ENCODE data around the gene LIG3.
A peak's percentile ranks its signal among the peaks of the same experiment; 100 is the strongest.
"Not testable (repeated sequence)": the region's sequence is repeated elsewhere in the genome, so short reads cannot be mapped to it uniquely, and the experiment has no call there.

Gene LIG3

GRCh38 chr17:35041390-35041789, 61.1 kb downstream of the LIG3 start:
- DNase-seq (ENCODE audit: low spot score) = no peak

- DNase-seq (ENCODE audit: low spot score) = no peak
These were observed 63.9 kb downstream of the LIG3 start for GRCh38 chr17:35044181-35044580.

DNA sequence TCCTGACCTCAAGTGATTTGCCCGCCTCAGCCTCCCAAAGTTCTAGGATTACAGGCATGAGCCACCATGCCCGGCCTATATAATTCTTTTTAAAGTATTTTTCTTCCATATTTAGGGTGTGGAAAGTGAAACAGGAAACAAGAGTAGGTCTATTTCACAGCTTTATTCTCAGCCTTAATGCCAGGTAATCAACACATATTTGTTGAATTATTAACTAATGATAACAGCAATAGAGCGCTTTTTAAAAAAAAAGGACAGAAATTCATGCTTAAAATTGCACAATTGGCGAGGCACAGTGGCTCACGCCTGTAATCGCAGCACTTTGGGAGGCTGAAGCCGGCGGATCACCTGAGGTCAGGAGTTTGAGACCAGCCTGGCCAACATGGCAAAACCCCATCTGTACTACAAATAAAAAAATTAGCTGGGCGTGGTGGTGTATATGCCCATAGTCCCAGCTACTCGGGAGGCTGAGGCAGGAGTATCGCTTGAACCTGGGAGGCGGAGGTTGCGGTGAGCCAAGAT, 65.2 kb downstream of the LIG3 start:
- not testable (repeated sequence) for DNase-seq (ENCODE audit: low spot score)

- DNase-seq (ENCODE audit: low spot score) = no peak
These were observed 65.9 kb downstream of the LIG3 start for GRCh38 chr17:35046245-35046644.

DNA sequence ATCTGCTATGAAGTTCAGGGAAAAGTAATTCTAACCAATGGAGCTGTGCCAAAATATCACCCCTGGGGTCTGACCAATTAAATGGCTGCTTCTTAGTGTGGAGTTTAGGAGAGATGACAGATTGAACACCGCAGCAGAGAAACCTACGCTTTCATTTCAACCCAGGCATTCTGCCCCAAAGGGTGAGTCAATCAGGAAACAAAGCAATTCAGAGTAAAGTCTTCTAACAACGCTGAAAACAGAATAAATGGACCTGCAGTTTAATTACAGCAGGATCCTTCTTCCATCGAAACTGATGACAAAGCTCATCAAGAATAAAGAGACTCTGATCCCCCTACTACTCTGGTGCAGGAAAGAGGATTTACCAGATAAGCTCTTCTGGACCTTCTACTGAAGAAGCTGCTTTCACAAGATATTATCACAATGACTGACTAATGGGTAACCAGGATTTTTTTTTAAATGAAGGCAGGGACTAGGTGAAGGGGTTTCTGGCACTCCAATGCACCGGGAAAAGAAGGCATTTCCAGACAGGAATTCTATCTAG, 66.5 kb downstream of the LIG3 start:
- DNase-seq (ENCODE audit: low spot score) = no peak

- DNase-seq (ENCODE audit: low spot score) = no peak
These were observed 68.5 kb downstream of the LIG3 start for GRCh38 chr17:35048685-35049379.

DNA sequence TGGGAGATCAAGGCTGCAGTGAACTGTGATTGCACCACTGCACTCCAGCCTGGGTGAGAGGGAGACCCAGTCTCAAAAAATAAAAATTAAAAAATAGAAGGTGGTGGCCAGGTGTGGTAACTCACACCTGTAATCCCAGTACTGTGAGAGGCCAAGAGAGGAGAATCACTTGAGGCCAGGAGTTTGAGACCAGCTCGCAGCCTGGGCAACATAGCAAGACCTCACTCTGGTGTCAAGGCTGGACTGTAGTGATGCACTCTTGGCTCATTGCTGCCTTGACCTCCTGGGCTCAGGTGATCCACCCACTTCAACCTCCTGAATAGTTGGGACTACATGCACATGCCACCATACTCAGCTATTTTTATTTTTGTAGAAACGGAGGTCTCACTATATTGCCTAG, 69.9 kb downstream of the LIG3 start:
- no peak for DNase-seq (ENCODE audit: low spot score)

DNA sequence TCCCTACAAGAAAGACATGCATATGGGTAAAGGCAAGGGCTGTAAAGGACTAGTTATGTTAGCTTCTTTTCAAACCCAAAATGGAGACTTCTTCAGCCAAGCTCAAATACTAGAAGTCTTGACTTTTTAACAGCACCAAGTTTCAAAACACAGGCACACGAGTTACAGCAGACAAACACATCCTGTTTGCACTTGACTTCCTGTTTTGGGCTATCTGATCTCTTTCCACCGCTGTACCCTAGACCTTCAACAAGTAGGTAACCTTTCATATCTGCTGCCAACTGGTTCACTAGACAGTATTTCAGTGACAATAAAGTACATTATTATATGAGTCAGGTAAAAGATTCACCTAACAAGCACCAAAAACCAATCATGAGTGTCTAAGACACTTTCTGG, 70.9 kb downstream of the LIG3 start:
- peak; percentile 26 for DNase-seq (ENCODE audit: low spot score)

GRCh38 chr17:35051579-35052240, 71.4 kb downstream of the LIG3 start:
- peak; percentile 22 for DNase-seq (ENCODE audit: low spot score)

DNA sequence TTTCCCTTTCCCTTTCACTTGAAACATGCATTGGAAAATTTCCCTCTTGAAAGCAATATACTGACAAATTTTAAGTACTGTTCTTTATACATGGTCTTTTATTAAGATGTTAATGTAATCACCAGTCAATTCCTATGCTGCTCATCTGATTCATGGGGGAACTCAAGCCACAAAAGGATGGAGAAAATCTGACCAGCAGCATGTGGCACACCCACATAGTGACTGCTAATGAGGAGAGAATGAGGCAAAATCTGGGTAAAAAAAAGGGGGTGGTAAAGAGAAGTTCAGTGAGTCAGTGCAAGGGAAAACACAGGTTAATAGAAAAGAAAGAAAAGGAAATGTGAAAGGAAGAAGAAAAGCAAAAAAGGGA, 71.9 kb downstream of the LIG3 start:
- DNase-seq (ENCODE audit: low spot score) = no peak

DNA sequence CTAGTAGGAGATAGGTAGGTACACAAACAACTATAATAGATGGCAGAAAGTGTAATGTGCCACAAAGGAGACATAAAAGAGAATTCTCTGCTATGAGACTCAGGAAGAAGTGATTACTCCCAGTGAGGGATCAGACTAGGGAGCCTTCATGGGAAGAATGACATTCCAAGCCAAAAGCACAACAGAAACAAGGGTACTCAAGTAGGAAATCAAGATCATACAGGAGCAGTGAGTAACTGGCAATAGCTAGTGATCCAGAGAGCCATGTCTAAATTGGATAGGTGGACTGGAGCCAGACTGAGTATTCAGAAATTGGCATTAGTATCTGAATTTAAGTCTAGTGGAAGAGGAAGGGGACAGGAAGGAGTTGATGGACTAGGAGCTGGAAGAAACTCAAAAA, 72.5 kb downstream of the LIG3 start:
- DNase-seq (ENCODE audit: low spot score) = no peak

DNA sequence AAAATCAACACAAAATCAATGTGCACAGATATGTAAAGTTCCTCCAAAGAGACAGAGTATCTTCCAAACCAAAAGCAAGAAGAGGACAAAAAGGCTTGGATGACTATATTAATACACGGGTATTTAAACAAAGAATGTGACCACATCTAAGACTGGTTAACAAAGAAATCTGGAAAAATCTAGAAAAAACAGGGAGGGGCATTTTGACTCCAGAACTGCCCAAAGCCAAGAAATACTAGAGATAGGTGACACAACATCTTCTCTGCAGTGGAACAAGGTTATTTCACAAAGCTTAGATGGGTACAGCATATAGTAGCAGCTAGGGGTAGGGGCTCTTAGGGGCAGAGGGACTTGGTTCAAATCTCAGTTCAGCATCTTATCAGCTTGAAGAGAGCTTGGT, 72.9 kb downstream of the LIG3 start:
- DNase-seq (ENCODE audit: low spot score) = no peak

GRCh38 chr17:35056013-35056412, 75.7 kb downstream of the LIG3 start:
- DNase-seq (ENCODE audit: low spot score) = no peak

- DNase-seq (ENCODE audit: low spot score) = no peak
These were observed 77.1 kb downstream of the LIG3 start for GRCh38 chr17:35057332-35057915.

Measured in HuH-7 (cell line).